GM12878 (cell line): ENCODE data around the gene GSKIP. TPM values are rescaled to one million over a fixed set of nuclear protein-coding genes. Genes with fewer than 3 reads are reported as not detected.

Source experiments
- ATAC-seq: fragments of 200-7000 bp; cut with Tn5 transposase; 3 replicates; pipeline ENCODE4 v1.9.1; 2020; ENCODE audit warnings: mild to moderate bottlenecking, moderate library complexity
- BruUV-seq: library from RNA; stranded (reverse); fragments of 400-500 nt; replicated peaks from 2 replicates; lab custom pipeline; 2021; lab: Mats Ljungman, UMichigan
- CTCF ChIA-PET: fragments of 300-600 bp; sonication (Branson Sonifier 250); formaldehyde crosslinking; extraction: SDS; loops from one replicate; lab custom pipeline; 2021; ENCODE audit warnings: inconsistent platforms; lab: Yijun Ruan, JAX
- POLR2A ChIA-PET: fragments of 350-600 bp; formaldehyde crosslinking; extraction: SDS; loops from one replicate; lab custom pipeline; 2021; ENCODE audit warnings: inconsistent platforms; lab: Charles Lee
- RAD21 ChIA-PET: fragments of 300-600 bp; sonication (Branson Sonifier 250); formaldehyde crosslinking; loops from one replicate; lab custom pipeline; 2023; ENCODE audit warnings: antibody characterized with exemption; ENCODE audit not compliant: unreplicated experiment; lab: Charles Lee
- SMC1A ChIA-PET: fragments of 300-600 bp; sonication (Branson Sonifier 250); formaldehyde crosslinking; loops from one replicate; lab custom pipeline; 2023; ENCODE audit not compliant: unreplicated experiment, uncharacterized antibody; lab: Charles Lee
- DNase-seq: peaks from one replicate; pipeline ENCODE4 v3.0.0-alpha.2; 2011; ENCODE audit warnings: low read depth, low spot score
- FAIRE-seq: peaks from 3 replicates; lab custom pipeline; 2011; peaks lifted over from hg19 to GRCh38; lab: Jason Lieb, UNC
- H2AFZ ChIP-seq: 2 replicates; pipeline ENCODE4 v1.6.0; 2011; ENCODE audit warnings: low read depth, low read length, control low read depth; ENCODE audit not compliant: control insufficient read depth
- H3K27ac ChIP-seq: 2 replicates; pipeline ENCODE4 v1.5.1; 2011; ENCODE audit warnings: control low read depth; ENCODE audit not compliant: control insufficient read depth, insufficient read depth
- H3K27me3 ChIP-seq, 2 experiments: replicated peaks in 1 of 2; 2 replicates each; pipeline versions ENCODE4 v1.6.0 to v1.6.1; 2011; ENCODE audit warnings: low read length in 1 of 2; ENCODE audit not compliant: control insufficient read depth in 2 of 2, insufficient read depth in 2 of 2
- H3K36me3 ChIP-seq, 2 experiments: 2 replicates each; pipeline ENCODE4 v1.5.1; 2011; ENCODE audit warnings: low read length in 1 of 2; ENCODE audit not compliant: control insufficient read depth in 2 of 2, insufficient read depth in 2 of 2
- H3K4me1 ChIP-seq: 2 replicates; pipeline ENCODE4 v1.6.1; 2011; ENCODE audit warnings: mild to moderate bottlenecking, low read length, moderate library complexity, mixed read lengths; ENCODE audit not compliant: control insufficient read depth, insufficient read depth
- H3K4me2 ChIP-seq: 2 replicates; pipeline ENCODE4 v1.6.0; 2011; ENCODE audit warnings: control low read depth; ENCODE audit not compliant: control insufficient read depth, insufficient read depth
- H3K4me3 ChIP-seq: fragments of 200-600 bp; sonication (generic); 2 replicates; pipeline ENCODE4 v1.5.1; 2016
- H3K79me2 ChIP-seq: 2 replicates; pipeline ENCODE4 v1.6.0; 2011; ENCODE audit warnings: low read length; ENCODE audit not compliant: control insufficient read depth, insufficient read depth
- H3K9ac ChIP-seq: 2 replicates; pipeline ENCODE4 v1.8.0; 2011; ENCODE audit warnings: low read length, control low read depth, mixed read lengths; ENCODE audit not compliant: control insufficient read depth, insufficient read depth
- H3K9me3 ChIP-seq: replicated peaks from 3 replicates; pipeline ENCODE4 v1.5.1; 2011; ENCODE audit warnings: mild to moderate bottlenecking, low read length; ENCODE audit not compliant: control insufficient read depth, insufficient read depth
- H4K20me1 ChIP-seq: 2 replicates; pipeline ENCODE4 v1.6.0; 2011; ENCODE audit not compliant: control insufficient read depth, insufficient read depth
- CEBPB ChIP-seq, 2 experiments: fragments of 150-350 bp in 1 of 2; IDR thresholded peaks; 2 replicates each; pipeline ENCODE4 v1.6.1; 2012 to 2014; ENCODE audit warnings: low read depth in 2 of 2, low read length in 2 of 2, borderline replicate concordance in 1 of 2, inconsistent platforms in 1 of 2
- CHD2 ChIP-seq: IDR thresholded peaks from 2 replicates; pipeline ENCODE4 v1.6.1; 2011; ENCODE audit warnings: low read depth, low read length, improper control_type of control experiment, borderline replicate concordance
- CREM ChIP-seq: IDR thresholded peaks from 2 replicates; pipeline ENCODE4 v1.6.1; 2014; ENCODE audit warnings: antibody characterized with exemption, low read depth
- HDGF ChIP-seq: fragments of 450-650 bp; IDR thresholded peaks from 2 replicates; pipeline ENCODE4 v1.6.1; 2016; ENCODE audit warnings: antibody characterized with exemption
- IKZF2 ChIP-seq, 2 experiments: fragments of 450-650 bp; IDR thresholded peaks; 2 replicates each; pipeline ENCODE4 v1.6.1; 2017; ENCODE audit warnings: mild to moderate bottlenecking in 2 of 2, moderate library complexity in 2 of 2
- PAX8 ChIP-seq: fragments of 450-650 bp; IDR thresholded peaks from 2 replicates; pipeline ENCODE4 v1.6.1; 2017; ENCODE audit warnings: mild to moderate bottlenecking, moderate library complexity
- RELA ChIP-seq: fragments of 450-650 bp; IDR thresholded peaks from 2 replicates; pipeline ENCODE4 v1.8.0; 2014; ENCODE audit warnings: borderline replicate concordance; ENCODE audit not compliant: partially characterized antibody
- SMAD1 ChIP-seq: fragments of 450-650 bp; IDR thresholded peaks from 2 replicates; pipeline ENCODE4 v1.6.1; 2018; ENCODE audit warnings: mild to moderate bottlenecking, low read depth; ENCODE audit not compliant: partially characterized antibody
- SP1 ChIP-seq: IDR thresholded peaks from one replicate; pipeline ENCODE4 v1.6.1; 2011; ENCODE audit warnings: low read depth, low read length
- SRF ChIP-seq, 2 experiments: IDR thresholded peaks; 2 replicates each; pipeline ENCODE4 v1.6.1; 2011; ENCODE audit warnings: low read depth in 2 of 2, low read length in 2 of 2, mild to moderate bottlenecking in 1 of 2, moderate library complexity in 1 of 2
- SUZ12 ChIP-seq: fragments of 200-600 bp; sonication (generic); IDR thresholded peaks from one replicate; pipeline ENCODE4 v1.6.1; 2018; ENCODE audit warnings: antibody characterized with exemption, mild to moderate bottlenecking; ENCODE audit not compliant: unreplicated experiment
- TAF1 ChIP-seq: IDR thresholded peaks from 2 replicates; pipeline ENCODE4 v1.6.1; 2011; ENCODE audit warnings: mild to moderate bottlenecking, low read depth, low read length, borderline replicate concordance
- WGBS: methylation state at CpG from one replicate; pipeline ENCODE4 v1.1.6; 2016; ENCODE audit warnings: low lambda C conversion rate; ENCODE audit not compliant: insufficient replicate concordance, insufficient coverage; ENCODE audit errors: missing lambda C conversion rate; 5-methylcytosine and 5-hydroxymethylcytosine counted together
- in situ Hi-C: fragments of 300-500 bp; cut with MboI; formaldehyde crosslinking; loops from 9 replicates; pipeline ENCODE4 v1.14.3; 2018; ENCODE audit warnings: mixed read lengths
- intact Hi-C: fragments of 100-400 bp; cut with micrococcal nuclease; formaldehyde crosslinking; loops from one replicate; pipeline ENCODE4 v1.14.2; 2022; ENCODE audit not compliant: unreplicated experiment
- polyA plus RNA-seq, 11 experiments: library from polyadenylated mRNA; depleted of rRNA in 4 of 11; unstranded in 6 of 11; stranded (reverse) in 5 of 11; fragments of >200 nt; fragmentation: Nextera tagmentation in 4 of 11; fragmentation: Illumina TruSeq in 1 of 11; extraction: Ambion mirVana in 4 of 11; extraction: Trizol in 1 of 11; gene quantifications; 1 replicate in 1 of 11; 2 replicates in 10 of 11; pipeline versions ENCODE4 v1.2.1 to v1.2.3, GENCODE V29; 2011 to 2016; ENCODE audit warnings: inconsistent platforms in 2 of 11, missing spikeins in 2 of 11, low read depth in 1 of 11
- total RNA-seq, 4 experiments: library from RNA; depleted of rRNA in 3 of 4; stranded (reverse); fragments of >200 nt in 3 of 4; fragmentation: Illumina TruSeq in 1 of 4; extraction: Trizol in 1 of 4; gene quantifications; 2 replicates each; pipeline versions ENCODE4 v1.2.1 to v1.2.3, GENCODE V29; 2013 to 2021
- TF ChIP-seq, protein P1 (sequence below): fragments of 450-650 bp; IDR thresholded peaks from 2 replicates; pipeline ENCODE4 v1.6.1; 2017; ENCODE audit warnings: antibody characterized with exemption, mild to moderate bottlenecking, moderate library complexity

Gene GSKIP
- total and polyA plus RNA-seq, 10 of the 15 experiments (the other 5 are each of a cell fraction or from before 2014, with no cell fraction given) = 15.4 to 75.2 (median 26.1) TPM

DNA sequence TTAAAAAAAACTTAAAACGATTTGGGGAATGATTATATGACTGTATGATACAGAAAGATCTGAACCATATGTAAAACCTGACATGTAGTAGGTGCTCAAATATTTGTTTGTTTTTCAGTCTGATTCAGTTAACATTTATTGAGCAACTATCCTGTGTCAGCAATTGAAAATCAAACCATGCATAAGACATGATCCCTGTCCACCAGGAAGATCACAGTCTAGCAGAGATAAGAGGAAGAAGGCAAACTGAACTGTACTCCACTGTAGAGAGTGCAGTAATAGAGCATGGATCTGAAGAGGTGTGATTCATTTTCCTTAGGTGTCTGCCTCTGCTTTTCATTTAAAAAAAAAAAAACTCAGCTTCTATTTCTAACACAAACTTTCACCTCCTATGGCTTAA is 20.7 kb downstream of the GSKIP start:
- H3K4me1 ChIP-seq = peaks cover 4% of the 10 kb centered on the region; the same call in 1 of the 2 replicates
- intact Hi-C loops = no loop called here
- no peak overlapping the region for H2AFZ ChIP-seq
- ATAC-seq (no peak), FAIRE-seq (no peak)
- POLR2A ChIA-PET = no interaction called here
- CTCF ChIA-PET = interaction anchor here (0.6 kb wide), 1 partner anchor 10 kb away, joined by 5 read pairs; no protein-coding TSS in a partner anchor
- in situ Hi-C loops = no loop called here
- WGBS = 53% methylated on average over 1 of the region's 1 CpG
- H3K9me3 ChIP-seq = no peaks in the 10 kb centered on the region
- H3K4me2 ChIP-seq = no peak overlapping the region
- no peaks in the 10 kb centered on the region for H3K27me3 ChIP-seq
- H3K36me3 ChIP-seq = no peaks in the 10 kb centered on the region; a peak in 1 of 4 replicates
- no peaks in the 10 kb centered on the region for H3K79me2 ChIP-seq
- H4K20me1 ChIP-seq = no peaks in the 10 kb centered on the region
- no peak overlapping the region for H3K4me3 ChIP-seq
- TF ChIP-seq SMAD1 (no peak), SP1 (no peak), TAF1 (no peak), SRF (IDR thresholded peaks at IDR 0.05; ENCODE audit: low read depth in 2 of 2, low read length in 2 of 2) (no peak), RELA (no peak), CHD2 (no peak), CREM (no peak), SUZ12 (no peak), PAX8 (no peak), IKZF2 (IDR thresholded peaks at IDR 0.05) (no peak), HDGF (no peak), CEBPB (IDR thresholded peaks at IDR 0.05; ENCODE audit: borderline replicate concordance in 1 of 2, low read depth in 2 of 2, low read length in 2 of 2) (no peak)
- TF ChIP-seq, protein P1, sequence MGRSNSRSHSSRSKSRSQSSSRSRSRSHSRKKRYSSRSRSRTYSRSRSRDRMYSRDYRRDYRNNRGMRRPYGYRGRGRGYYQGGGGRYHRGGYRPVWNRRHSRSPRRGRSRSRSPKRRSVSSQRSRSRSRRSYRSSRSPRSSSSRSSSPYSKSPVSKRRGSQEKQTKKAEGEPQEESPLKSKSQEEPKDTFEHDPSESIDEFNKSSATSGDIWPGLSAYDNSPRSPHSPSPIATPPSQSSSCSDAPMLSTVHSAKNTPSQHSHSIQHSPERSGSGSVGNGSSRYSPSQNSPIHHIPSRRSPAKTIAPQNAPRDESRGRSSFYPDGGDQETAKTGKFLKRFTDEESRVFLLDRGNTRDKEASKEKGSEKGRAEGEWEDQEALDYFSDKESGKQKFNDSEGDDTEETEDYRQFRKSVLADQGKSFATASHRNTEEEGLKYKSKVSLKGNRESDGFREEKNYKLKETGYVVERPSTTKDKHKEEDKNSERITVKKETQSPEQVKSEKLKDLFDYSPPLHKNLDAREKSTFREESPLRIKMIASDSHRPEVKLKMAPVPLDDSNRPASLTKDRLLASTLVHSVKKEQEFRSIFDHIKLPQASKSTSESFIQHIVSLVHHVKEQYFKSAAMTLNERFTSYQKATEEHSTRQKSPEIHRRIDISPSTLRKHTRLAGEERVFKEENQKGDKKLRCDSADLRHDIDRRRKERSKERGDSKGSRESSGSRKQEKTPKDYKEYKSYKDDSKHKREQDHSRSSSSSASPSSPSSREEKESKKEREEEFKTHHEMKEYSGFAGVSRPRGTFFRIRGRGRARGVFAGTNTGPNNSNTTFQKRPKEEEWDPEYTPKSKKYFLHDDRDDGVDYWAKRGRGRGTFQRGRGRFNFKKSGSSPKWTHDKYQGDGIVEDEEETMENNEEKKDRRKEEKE = no peak
- TF ChIP-seq, all 136 proteins: peak for 0
- ChIA-PET SMC1A (interaction anchor here (0.6 to 1.2 kb wide), 5 partner anchors 10 to 1763 kb away, joined by 3 to 4 read pairs (median 3); no protein-coding TSS in a partner anchor), RAD21 (no interaction called here)
- no peak for DNase-seq
- no TSS peak for BruUV-seq
- no peak overlapping the region for H3K27ac ChIP-seq
- no peak overlapping the region for H3K9ac ChIP-seq
